ENCODE measurements around the gene CGNL1. TPM values are rescaled to one million over a fixed set of nuclear protein-coding genes. Genes with fewer than 3 reads are reported as not detected.

Gene CGNL1
- polyA plus RNA-seq, 1 of the 3 experiments (the other 2 are of a cell fraction) = 0.23 TPM

DNA sequence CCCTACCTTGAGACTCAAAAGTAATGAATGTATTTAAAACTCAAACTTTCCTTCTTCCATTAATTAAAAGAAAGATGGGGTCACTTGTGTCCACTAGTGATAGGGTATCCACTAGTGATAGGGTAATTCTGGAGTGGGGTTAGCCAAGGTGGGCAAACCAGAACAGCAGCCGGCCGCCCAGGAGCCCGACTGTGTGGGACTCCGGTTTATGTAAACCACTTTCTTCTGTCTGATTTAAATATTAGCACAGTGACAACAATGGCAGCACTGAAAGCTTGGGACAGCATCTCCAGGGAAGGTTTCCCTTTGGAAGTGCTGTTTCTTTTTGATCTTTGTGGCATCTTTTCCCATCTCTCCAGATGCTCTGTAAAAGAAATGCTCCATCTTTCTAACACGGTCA lies 216.1 kb downstream of the CGNL1 start:
- Histone ChIP-seq H3K27me3 (ENCODE audit: insufficient read depth) (peaks cover 17% of the 10 kb centered on the region; the same call in 1 of the 2 replicates), H3K4me1 (ENCODE audit: control insufficient read depth in 1 of 2, insufficient read depth in 2 of 2, low read depth in 1 of 2, low read length in 1 of 2) (peaks cover 0 to 14% of the 10 kb centered on the region in 2 experiments; a peak in 2 of 4 replicates), H3K4me2 (no peak overlapping the region), H3K9me2 (no peaks in the 10 kb centered on the region), H2AFZ (ENCODE audit: low read depth) (no peak overlapping the region), H3K36me3 (replicated peaks in 1 of 2; ENCODE audit: control insufficient read depth in 1 of 2, insufficient read depth in 2 of 2, low read length in 1 of 2) (no peaks in the 10 kb centered on the region), H3K9ac (no peak overlapping the region), H3F3A (replicated peaks; ENCODE audit: insufficient read depth) (no peaks in the 10 kb centered on the region), H3K4me3 (ENCODE audit: low read depth in 2 of 2, low read length in 1 of 2) (peak overlapping the region in 1 of 2 experiments; percentile 52; a peak in 1 of 4 replicates), H4K20me1 (ENCODE audit: insufficient read depth) (no peaks in the 10 kb centered on the region), H3K9me3 (no peaks in the 10 kb centered on the region), H3K27ac (ENCODE audit: low read depth in 2 of 2, low read length in 1 of 2) (no peak overlapping the region), H3K79me2 (ENCODE audit: insufficient read depth) (no peaks in the 10 kb centered on the region)
- POLR2A ChIA-PET = no interaction called here
- 94% methylated on average over 5 of the region's 5 CpGs for WGBS (ENCODE audit: low lambda C conversion rate)
- peak; percentile 22 for DNase-seq
- TF ChIP-seq MXI1 (IDR thresholded peaks at IDR 0.05; ENCODE audit: low read depth, low read length) = no peak
- TF ChIP-seq SIN3A (IDR thresholded peaks at IDR 0.05; ENCODE audit: borderline replicate concordance, low read depth, low read length) = no peak
- no peak for TF ChIP-seq EP300 (IDR thresholded peaks at IDR 0.05; ENCODE audit: borderline replicate concordance in 1 of 2, low read depth in 1 of 2, low read length in 1 of 2)
- TF ChIP-seq, protein P1, sequence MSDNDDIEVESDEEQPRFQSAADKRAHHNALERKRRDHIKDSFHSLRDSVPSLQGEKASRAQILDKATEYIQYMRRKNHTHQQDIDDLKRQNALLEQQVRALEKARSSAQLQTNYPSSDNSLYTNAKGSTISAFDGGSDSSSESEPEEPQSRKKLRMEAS (IDR thresholded peaks at IDR 0.05; ENCODE audit: low read depth) = no peak
- TF ChIP-seq, protein P2, sequence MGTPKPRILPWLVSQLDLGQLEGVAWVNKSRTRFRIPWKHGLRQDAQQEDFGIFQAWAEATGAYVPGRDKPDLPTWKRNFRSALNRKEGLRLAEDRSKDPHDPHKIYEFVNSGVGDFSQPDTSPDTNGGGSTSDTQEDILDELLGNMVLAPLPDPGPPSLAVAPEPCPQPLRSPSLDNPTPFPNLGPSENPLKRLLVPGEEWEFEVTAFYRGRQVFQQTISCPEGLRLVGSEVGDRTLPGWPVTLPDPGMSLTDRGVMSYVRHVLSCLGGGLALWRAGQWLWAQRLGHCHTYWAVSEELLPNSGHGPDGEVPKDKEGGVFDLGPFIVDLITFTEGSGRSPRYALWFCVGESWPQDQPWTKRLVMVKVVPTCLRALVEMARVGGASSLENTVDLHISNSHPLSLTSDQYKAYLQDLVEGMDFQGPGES (IDR thresholded peaks at IDR 0.05; ENCODE audit: low read depth, low read length) = no peak
- TF ChIP-seq, protein P3, sequence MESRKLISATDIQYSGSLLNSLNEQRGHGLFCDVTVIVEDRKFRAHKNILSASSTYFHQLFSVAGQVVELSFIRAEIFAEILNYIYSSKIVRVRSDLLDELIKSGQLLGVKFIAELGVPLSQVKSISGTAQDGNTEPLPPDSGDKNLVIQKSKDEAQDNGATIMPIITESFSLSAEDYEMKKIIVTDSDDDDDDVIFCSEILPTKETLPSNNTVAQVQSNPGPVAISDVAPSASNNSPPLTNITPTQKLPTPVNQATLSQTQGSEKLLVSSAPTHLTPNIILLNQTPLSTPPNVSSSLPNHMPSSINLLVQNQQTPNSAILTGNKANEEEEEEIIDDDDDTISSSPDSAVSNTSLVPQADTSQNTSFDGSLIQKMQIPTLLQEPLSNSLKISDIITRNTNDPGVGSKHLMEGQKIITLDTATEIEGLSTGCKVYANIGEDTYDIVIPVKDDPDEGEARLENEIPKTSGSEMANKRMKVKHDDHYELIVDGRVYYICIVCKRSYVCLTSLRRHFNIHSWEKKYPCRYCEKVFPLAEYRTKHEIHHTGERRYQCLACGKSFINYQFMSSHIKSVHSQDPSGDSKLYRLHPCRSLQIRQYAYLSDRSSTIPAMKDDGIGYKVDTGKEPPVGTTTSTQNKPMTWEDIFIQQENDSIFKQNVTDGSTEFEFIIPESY (IDR thresholded peaks at IDR 0.05; ENCODE audit: borderline replicate concordance, low read depth) = no peak
- CTCF ChIA-PET = interaction anchor here (1.3 to 2.6 kb wide), 2 partner anchors 25 to 32 kb away, joined by 3 to 8 read pairs; no protein-coding TSS in a partner anchor

DNA sequence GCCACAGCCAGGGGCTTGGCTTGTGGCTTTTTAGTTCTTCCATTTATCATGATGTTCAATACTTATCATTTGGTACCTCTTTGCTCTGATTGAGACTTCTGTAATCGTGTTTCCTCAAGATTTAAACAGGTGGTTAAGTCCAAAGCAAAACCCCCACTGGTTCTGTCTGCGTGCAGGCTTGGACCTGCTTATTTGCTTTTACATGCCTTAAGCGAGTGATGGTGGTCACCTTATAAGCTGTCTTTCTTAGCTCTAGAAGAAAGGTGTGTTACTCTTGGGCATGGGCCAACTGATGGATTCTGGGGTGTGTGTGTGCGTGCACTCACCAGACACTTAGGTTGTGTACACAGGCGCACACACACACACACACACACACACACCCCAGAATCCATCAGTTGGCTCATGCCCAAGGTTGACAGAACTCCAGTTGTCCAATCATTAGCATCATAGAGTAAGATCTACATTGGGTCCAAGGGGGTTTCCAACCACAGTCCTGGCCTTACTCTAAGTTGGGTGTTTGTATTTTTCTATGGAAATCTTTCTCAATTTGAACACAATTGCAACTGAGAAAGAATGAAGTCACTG lies 216.6 kb downstream of the CGNL1 start:
- no peak for DNase-seq
- Histone ChIP-seq H3K4me3 (ENCODE audit: low read depth in 2 of 2, low read length in 1 of 2) (no peak overlapping the region), H3K9me2 (no peaks in the 10 kb centered on the region), H3K36me3 (replicated peaks in 1 of 2; ENCODE audit: control insufficient read depth in 1 of 2, insufficient read depth in 2 of 2, low read length in 1 of 2) (no peaks in the 10 kb centered on the region), H3K27ac (ENCODE audit: low read depth in 2 of 2, low read length in 1 of 2) (no peak overlapping the region), H3F3A (replicated peaks; ENCODE audit: insufficient read depth) (no peaks in the 10 kb centered on the region), H3K9me3 (no peaks in the 10 kb centered on the region), H4K20me1 (ENCODE audit: insufficient read depth) (no peaks in the 10 kb centered on the region), H3K79me2 (ENCODE audit: insufficient read depth) (no peaks in the 10 kb centered on the region), H2AFZ (ENCODE audit: low read depth) (no peak overlapping the region), H3K4me2 (no peak overlapping the region), H3K9ac (no peak overlapping the region), H3K4me1 (ENCODE audit: control insufficient read depth in 1 of 2, insufficient read depth in 2 of 2, low read depth in 1 of 2, low read length in 1 of 2) (peaks cover 0 to 14% of the 10 kb centered on the region in 2 experiments; a peak in 2 of 4 replicates), H3K27me3 (ENCODE audit: insufficient read depth) (peaks cover 17% of the 10 kb centered on the region; the same call in 1 of the 2 replicates)
- POLR2A ChIA-PET = no interaction called here
- CTCF ChIA-PET = interaction anchor here (1.3 to 2.6 kb wide), 2 partner anchors 25 to 33 kb away, joined by 3 to 8 read pairs; no protein-coding TSS in a partner anchor
- TF ChIP-seq MEF2A (IDR thresholded peaks at IDR 0.05; ENCODE audit: borderline replicate concordance, low read depth) (no peak), MXI1 (IDR thresholded peaks at IDR 0.05; ENCODE audit: low read depth, low read length) (no peak), EP300 (IDR thresholded peaks at IDR 0.05; ENCODE audit: borderline replicate concordance in 1 of 2, low read depth in 1 of 2, low read length in 1 of 2) (no peak), FOXM1 (IDR thresholded peaks at IDR 0.05; ENCODE audit: low read depth) (no peak), CHD2 (IDR thresholded peaks at IDR 0.05; ENCODE audit: low read length, partially characterized antibody) (no peak), SIN3A (IDR thresholded peaks at IDR 0.05; ENCODE audit: borderline replicate concordance, low read depth, low read length) (no peak), POLR2AphosphoS5 (IDR thresholded peaks at IDR 0.05; ENCODE audit: low read depth, low read length) (no peak), YY1 (IDR thresholded peaks at IDR 0.05; ENCODE audit: low read depth) (no peak), FOSL2 (IDR thresholded peaks at IDR 0.05; ENCODE audit: borderline replicate concordance, low read depth) (no peak)
- TF ChIP-seq, protein P3 (IDR thresholded peaks at IDR 0.05; ENCODE audit: borderline replicate concordance, low read depth) = no peak
- TF ChIP-seq, protein P4, sequence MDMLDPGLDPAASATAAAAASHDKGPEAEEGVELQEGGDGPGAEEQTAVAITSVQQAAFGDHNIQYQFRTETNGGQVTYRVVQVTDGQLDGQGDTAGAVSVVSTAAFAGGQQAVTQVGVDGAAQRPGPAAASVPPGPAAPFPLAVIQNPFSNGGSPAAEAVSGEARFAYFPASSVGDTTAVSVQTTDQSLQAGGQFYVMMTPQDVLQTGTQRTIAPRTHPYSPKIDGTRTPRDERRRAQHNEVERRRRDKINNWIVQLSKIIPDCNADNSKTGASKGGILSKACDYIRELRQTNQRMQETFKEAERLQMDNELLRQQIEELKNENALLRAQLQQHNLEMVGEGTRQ (IDR thresholded peaks at IDR 0.05; ENCODE audit: borderline replicate concordance, low read depth, low read length) = no peak
- TF ChIP-seq, protein P5, sequence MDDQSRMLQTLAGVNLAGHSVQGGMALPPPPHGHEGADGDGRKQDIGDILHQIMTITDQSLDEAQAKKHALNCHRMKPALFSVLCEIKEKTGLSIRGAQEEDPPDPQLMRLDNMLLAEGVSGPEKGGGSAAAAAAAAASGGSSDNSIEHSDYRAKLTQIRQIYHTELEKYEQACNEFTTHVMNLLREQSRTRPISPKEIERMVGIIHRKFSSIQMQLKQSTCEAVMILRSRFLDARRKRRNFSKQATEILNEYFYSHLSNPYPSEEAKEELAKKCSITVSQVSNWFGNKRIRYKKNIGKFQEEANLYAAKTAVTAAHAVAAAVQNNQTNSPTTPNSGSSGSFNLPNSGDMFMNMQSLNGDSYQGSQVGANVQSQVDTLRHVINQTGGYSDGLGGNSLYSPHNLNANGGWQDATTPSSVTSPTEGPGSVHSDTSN (IDR thresholded peaks at IDR 0.05) = no peak
- 82% methylated on average over 5 of the region's 5 CpGs for WGBS (ENCODE audit: low lambda C conversion rate)
